Measurements from ENCODE around the gene NBEA. TPM values are rescaled to one million over a fixed set of nuclear protein-coding genes. Genes with fewer than 3 reads are reported as not detected.
A peak's percentile ranks its signal among the peaks of the same experiment; 100 is the strongest.

NBEA gene
- total RNA-seq, 1 experiment from 2014 or later = 1.9 TPM

GRCh38 chr13:35592457-35592856 lies 650.4 kb downstream of the NBEA start:
- no peak for DNase-seq (ENCODE audit: low read depth)

DNA sequence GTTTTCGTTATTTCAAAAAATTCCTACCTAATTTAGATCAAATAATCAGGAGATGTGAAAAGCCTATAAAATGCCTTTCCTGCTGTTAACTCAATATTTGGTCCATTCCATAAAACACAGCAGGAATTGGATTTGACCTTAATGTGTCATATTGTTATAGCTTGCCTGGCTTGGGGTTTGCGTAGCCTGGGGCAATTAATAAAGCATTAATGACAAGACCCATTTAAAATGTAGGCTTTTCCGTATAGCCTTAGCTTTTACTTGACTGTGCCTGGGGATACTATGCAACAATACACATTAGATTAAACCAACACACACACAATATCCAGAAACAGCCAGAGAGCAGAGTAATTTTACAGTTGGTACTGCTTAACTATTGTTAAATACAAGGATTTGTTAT lies 651.6 kb downstream of the NBEA start:
- DNase-seq (ENCODE audit: low read depth) = no peak

DNA sequence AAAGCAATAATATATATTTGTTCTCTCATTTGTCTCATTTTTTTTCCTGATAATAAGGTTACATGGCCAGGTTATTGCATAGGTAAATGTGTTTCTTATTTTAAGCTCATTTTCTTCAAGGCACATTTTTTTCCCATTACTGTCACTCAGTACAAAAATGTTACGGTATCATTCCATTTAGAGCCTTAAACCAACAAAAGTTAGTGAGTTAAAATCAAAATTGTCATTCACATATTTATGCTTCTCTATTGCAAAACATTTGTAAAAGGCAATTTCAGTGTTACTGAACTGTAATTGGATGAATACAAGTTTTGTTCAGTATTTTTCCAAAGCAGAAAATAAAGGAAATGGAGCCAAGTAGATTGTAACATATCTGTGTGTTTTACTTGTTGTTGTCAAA lies 652.0 kb downstream of the NBEA start:
- no peak for DNase-seq (ENCODE audit: low read depth)

DNA sequence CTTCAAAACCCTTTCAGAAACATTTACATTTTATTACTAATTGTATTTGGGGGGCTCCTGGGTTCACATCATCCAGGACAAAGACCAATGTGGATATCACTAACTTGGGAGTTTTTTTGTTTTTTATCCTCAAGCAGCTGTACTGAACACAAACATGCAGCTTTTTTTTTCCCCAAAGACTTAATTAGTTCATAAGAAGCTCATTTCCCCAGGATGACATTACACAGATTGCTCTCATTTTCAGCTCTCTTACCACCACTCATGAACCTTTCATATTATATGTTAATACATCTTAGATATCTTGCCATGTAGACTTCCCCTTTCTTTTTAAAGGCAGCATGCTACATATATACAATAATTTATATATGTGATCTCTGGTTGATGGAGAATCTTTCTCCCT lies 653.1 kb downstream of the NBEA start:
- DNase-seq (ENCODE audit: low read depth) = no peak

- no peak for DNase-seq (ENCODE audit: low read depth)
These were observed 654.4 kb downstream of the NBEA start for GRCh38 chr13:35596321-35597030.

GRCh38 chr13:35597451-35597850 lies 655.4 kb downstream of the NBEA start:
- DNase-seq (ENCODE audit: low read depth) = no peak

GRCh38 chr13:35598233-35598632 lies 656.2 kb downstream of the NBEA start:
- no peak for DNase-seq (ENCODE audit: low read depth)

DNA sequence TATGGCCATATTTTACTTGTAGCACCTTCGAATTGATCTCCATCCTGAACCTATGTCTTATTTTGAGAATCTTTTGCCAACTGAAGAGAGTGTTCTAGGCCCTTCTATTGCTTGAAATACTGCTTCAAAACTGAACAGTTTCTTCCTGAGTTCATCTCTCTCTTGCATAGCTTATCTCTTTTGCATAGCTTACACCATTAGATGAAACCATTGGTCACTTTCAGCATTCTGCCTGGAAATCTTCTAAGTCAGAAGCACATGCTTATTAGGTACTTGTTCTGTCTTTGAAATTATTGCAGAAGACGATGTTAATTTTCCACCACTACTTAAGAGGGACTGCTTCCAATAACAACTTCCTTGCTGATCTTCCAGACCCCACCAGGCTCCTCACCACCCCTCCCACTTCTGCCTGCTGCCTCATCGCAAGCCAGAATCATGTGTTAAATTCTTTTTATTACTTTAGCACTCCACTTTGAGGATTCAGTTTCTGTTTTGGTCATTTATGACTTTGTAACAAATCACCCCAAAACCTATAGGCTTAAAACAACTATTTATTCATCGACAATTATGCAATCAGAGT lies 656.8 kb downstream of the NBEA start:
- DNase-seq (ENCODE audit: low read depth) = no peak

DNA sequence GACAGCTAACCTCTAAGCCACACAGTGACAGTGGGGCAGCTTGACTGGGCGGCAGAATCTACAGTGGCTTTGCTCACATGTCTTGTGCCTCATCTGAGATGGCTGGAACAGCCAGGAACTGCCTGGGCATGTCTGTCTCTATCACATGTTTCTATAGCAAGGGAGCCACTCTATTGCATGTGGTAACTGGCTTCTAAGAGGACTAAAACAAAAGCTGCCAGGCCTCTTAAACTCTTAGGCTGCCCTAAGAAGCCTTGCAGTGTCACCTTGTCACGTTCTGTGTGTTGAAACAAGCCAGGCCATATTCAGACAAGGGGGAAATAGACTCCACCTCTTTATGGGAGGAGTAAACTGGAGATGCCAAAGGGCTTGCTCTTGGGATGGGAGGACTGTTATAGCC lies 657.3 kb downstream of the NBEA start:
- DNase-seq (ENCODE audit: low read depth) = no peak

GRCh38 chr13:35600137-35600536 lies 658.1 kb downstream of the NBEA start:
- DNase-seq (ENCODE audit: low read depth) = no peak

GRCh38 chr13:35603593-35604285 lies 661.7 kb downstream of the NBEA start:
- DNase-seq (ENCODE audit: low read depth) = no peak

GRCh38 chr13:35614666-35615065 lies 672.6 kb downstream of the NBEA start:
- no peak for DNase-seq (ENCODE audit: low read depth)

GRCh38 chr13:35617420-35617819 lies 675.4 kb downstream of the NBEA start:
- no peak for DNase-seq (ENCODE audit: low read depth)

GRCh38 chr13:35618565-35619083 lies 676.6 kb downstream of the NBEA start:
- no peak for DNase-seq (ENCODE audit: low read depth)

DNA sequence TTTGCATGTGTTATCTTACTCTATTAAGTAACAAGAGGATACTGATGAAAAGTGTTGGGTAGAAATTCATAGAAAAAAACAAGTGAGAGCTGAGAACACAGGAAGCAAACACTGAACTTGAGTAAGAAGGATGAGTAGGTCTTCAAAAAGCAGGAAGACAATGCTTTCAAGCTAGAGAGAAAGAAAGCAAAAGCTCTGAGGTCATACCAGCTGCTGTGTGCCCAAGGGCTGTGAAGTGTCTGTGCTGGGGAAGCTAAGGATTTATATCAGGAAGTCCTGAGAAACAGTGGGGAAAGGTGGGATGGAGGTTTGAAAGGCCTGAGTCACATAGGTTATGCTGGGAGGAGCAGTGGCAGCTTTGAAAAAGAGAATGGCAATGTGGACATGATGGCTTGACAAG lies 679.9 kb downstream of the NBEA start:
- DNase-seq (ENCODE audit: low read depth) = peak; percentile 8

- DNase-seq (ENCODE audit: low read depth) = no peak
These were observed 687.0 kb downstream of the NBEA start for GRCh38 chr13:35629026-35629425.

DNA sequence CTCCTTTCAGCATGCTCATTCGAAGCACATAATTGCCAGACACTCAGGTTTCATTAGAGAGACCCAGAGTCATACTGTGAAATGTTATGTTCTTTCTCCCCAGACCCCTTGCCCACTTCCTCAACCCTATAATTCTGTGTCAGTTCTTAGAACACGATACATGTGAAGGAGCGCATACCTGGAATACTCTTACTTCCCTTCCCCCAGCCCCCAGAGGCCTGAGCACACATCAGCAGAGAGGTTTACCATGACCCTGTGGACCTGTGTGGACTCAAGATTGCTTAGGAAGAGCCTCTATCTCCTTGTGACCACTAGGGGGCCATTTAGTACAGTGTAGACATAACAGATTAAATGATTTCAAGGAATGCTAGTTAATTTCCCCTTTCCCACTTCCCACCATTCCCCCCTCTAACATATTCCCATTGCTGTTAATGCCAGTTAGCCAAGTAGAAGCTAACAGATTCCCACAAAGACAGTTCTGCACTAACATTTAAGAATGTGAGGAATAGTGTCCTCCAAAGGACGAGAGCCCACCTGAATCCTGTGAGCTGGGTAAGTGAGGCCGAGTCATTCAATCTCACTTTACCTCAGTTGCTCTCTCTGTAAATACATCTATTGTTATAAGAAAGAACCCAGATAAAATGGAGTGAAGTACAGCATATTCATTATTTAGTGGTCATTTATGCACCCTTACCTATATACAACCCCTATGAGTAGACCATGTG lies 688.6 kb downstream of the NBEA start:
- DNase-seq (ENCODE audit: low read depth) = peak; percentile 24

- DNase-seq (ENCODE audit: low read depth) = no peak
These were observed 689.6 kb downstream of the NBEA start for GRCh38 chr13:35631666-35632065.

- DNase-seq (ENCODE audit: low read depth) = no peak
These were observed 701.6 kb downstream of the NBEA start for GRCh38 chr13:35643625-35644024.

GRCh38 chr13:35646056-35646774 lies 704.1 kb downstream of the NBEA start:
- DNase-seq (ENCODE audit: low read depth) = no peak

GRCh38 chr13:35648201-35648600 lies 706.1 kb downstream of the NBEA start:
- no peak for DNase-seq (ENCODE audit: low read depth)

- no peak for DNase-seq (ENCODE audit: low read depth)
These were observed 707.1 kb downstream of the NBEA start for GRCh38 chr13:35649162-35649561.

Data from Daoy (cell line).